HCT116 (cell line): ENCODE data around the gene FNBP1L.

ENCODE experiments used
- CEBPB ChIP-seq: IDR thresholded peaks from 2 replicates; pipeline ENCODE4 v1.6.1; 2012; ENCODE audit warnings: low read depth
- CTCF ChIP-seq, 3 experiments: fragments of 200-600 bp in 1 of 3; sonication (generic) in 1 of 3; IDR thresholded peaks in 2 of 3; conservative IDR thresholded peaks in 1 of 3; 2 replicates each; pipeline ENCODE4 v1.5.1; 2012 to 2017; ENCODE audit warnings: low read depth in 2 of 3, low read length in 2 of 3, antibody characterized with exemption in 1 of 3, borderline replicate concordance in 1 of 3, control low read depth in 1 of 3, mild to moderate bottlenecking in 1 of 3, mixed read lengths in 1 of 3, mixed run types in 1 of 3, moderate library complexity in 1 of 3; ENCODE audit not compliant: insufficient read depth in 1 of 3
- EZH2 ChIP-seq: fragments of 200-600 bp; sonication (generic); IDR thresholded peaks from 2 replicates; pipeline ENCODE4 v1.6.1; 2017; ENCODE audit warnings: antibody characterized with exemption, mixed run types
- EZH2phosphoT487 ChIP-seq: fragments of 200-600 bp; IDR thresholded peaks from 2 replicates; pipeline ENCODE4 v1.6.1; 2018; ENCODE audit warnings: antibody characterized with exemption, borderline replicate concordance
- FOSL1 ChIP-seq: IDR thresholded peaks from 2 replicates; pipeline ENCODE4 v1.6.1; 2012; ENCODE audit warnings: low read depth
- JUND ChIP-seq: IDR thresholded peaks from 2 replicates; pipeline ENCODE4 v1.6.1; 2012
- POLR2A ChIP-seq: IDR thresholded peaks from 2 replicates; pipeline ENCODE4 v1.7.0; 2011; ENCODE audit warnings: borderline replicate concordance; ENCODE audit not compliant: insufficient read depth, insufficient read length; ENCODE audit errors: extremely low read depth
- POLR2AphosphoS5 ChIP-seq: IDR thresholded peaks from 2 replicates; pipeline ENCODE4 v1.6.1; 2011; ENCODE audit warnings: mild to moderate bottlenecking, low read depth, low read length, moderate library complexity
- SP1 ChIP-seq: IDR thresholded peaks from 2 replicates; pipeline ENCODE4 v1.6.1; 2012; ENCODE audit warnings: low read depth
- ZBTB33 ChIP-seq: IDR thresholded peaks from 2 replicates; pipeline ENCODE4 v1.6.1; 2011; ENCODE audit warnings: mild to moderate bottlenecking, low read length, moderate library complexity; ENCODE audit not compliant: insufficient replicate concordance; ENCODE audit errors: extremely low read depth
- ZFX ChIP-seq: fragments of 450-650 bp; IDR thresholded peaks from 2 replicates; pipeline ENCODE4 v1.6.1; 2017
- TF ChIP-seq, protein P1 (sequence below): IDR thresholded peaks from 2 replicates; pipeline ENCODE4 v1.6.1; 2012
- TF ChIP-seq, protein P2 (sequence below): IDR thresholded peaks from 2 replicates; pipeline ENCODE4 v1.6.1; 2012; ENCODE audit warnings: low read depth
- TF ChIP-seq, protein P3 (sequence below): IDR thresholded peaks from 2 replicates; pipeline ENCODE4 v1.6.1; 2012

DNA sequence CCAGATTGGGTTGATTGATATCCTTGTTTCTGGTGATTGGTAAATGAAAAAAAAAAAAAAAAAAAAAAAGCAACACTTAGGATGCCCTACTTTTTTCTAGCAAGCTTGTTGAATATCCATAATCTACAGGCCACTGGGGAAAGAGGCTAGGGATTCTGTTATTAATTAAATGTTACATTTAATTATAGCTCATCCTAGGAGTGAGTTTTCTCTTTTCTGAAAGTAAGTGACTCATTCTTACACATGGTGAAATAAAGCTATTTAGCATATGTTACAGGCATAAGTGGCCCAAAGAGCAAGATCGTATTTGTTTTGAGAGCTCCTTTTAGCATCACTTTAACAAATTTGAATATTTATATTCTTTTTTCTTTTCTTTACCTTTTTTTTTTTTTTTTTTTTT, 94.5 kb downstream of the FNBP1L start:
- no peak for TF ChIP-seq CTCF (IDR thresholded peaks at IDR 0.05 in 2 of 3, conservative IDR thresholded peaks at IDR 0.05 in 1 of 3; ENCODE audit: borderline replicate concordance in 1 of 3, insufficient read depth in 1 of 3, low read depth in 2 of 3, low read length in 2 of 3)
- no peak for TF ChIP-seq EZH2
- TF ChIP-seq, protein P1, sequence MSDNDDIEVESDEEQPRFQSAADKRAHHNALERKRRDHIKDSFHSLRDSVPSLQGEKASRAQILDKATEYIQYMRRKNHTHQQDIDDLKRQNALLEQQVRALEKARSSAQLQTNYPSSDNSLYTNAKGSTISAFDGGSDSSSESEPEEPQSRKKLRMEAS = no peak
- TF ChIP-seq, protein P2, sequence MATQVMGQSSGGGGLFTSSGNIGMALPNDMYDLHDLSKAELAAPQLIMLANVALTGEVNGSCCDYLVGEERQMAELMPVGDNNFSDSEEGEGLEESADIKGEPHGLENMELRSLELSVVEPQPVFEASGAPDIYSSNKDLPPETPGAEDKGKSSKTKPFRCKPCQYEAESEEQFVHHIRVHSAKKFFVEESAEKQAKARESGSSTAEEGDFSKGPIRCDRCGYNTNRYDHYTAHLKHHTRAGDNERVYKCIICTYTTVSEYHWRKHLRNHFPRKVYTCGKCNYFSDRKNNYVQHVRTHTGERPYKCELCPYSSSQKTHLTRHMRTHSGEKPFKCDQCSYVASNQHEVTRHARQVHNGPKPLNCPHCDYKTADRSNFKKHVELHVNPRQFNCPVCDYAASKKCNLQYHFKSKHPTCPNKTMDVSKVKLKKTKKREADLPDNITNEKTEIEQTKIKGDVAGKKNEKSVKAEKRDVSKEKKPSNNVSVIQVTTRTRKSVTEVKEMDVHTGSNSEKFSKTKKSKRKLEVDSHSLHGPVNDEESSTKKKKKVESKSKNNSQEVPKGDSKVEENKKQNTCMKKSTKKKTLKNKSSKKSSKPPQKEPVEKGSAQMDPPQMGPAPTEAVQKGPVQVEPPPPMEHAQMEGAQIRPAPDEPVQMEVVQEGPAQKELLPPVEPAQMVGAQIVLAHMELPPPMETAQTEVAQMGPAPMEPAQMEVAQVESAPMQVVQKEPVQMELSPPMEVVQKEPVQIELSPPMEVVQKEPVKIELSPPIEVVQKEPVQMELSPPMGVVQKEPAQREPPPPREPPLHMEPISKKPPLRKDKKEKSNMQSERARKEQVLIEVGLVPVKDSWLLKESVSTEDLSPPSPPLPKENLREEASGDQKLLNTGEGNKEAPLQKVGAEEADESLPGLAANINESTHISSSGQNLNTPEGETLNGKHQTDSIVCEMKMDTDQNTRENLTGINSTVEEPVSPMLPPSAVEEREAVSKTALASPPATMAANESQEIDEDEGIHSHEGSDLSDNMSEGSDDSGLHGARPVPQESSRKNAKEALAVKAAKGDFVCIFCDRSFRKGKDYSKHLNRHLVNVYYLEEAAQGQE = no peak
- TF ChIP-seq JUND = no peak
- TF ChIP-seq SP1 = no peak
- no peak for TF ChIP-seq POLR2A
- TF ChIP-seq FOSL1 = no peak
- no peak for TF ChIP-seq CEBPB
- TF ChIP-seq, protein P3, sequence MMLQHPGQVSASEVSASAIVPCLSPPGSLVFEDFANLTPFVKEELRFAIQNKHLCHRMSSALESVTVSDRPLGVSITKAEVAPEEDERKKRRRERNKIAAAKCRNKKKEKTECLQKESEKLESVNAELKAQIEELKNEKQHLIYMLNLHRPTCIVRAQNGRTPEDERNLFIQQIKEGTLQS = no peak
- TF ChIP-seq ZFX = no peak
- TF ChIP-seq POLR2AphosphoS5 = no peak
- TF ChIP-seq ZBTB33 = no peak
- TF ChIP-seq EZH2phosphoT487 = no peak
